HepG2 (cell line): ENCODE data around the gene MYORG. TPM values are rescaled to one million over a fixed set of nuclear protein-coding genes. Genes with fewer than 3 reads are reported as not detected.

Experiments
- CBFB ChIP-seq: sonication (generic); formaldehyde crosslinking; IDR thresholded peaks from 2 replicates; pipeline ENCODE4 v1.4.0; 2020; ENCODE audit warnings: missing genetic modification reagents
- JDP2 ChIP-seq: sonication (generic); formaldehyde crosslinking; IDR thresholded peaks from 2 replicates; pipeline ENCODE4 v1.8.1; 2022; ENCODE audit warnings: missing genetic modification reagents, borderline replicate concordance
- MAFF ChIP-seq: IDR thresholded peaks from 2 replicates; pipeline ENCODE4 v1.6.1; 2011; ENCODE audit warnings: low read depth, low read length, improper control_type of control experiment
- SMC3 ChIP-seq: IDR thresholded peaks from 2 replicates; pipeline ENCODE4 v1.6.1; 2011; ENCODE audit warnings: low read length, improper control_type of control experiment
- SP1 ChIP-seq, 2 experiments: fragments of 450-650 bp in 1 of 2; sonication (generic) in 1 of 2; formaldehyde crosslinking in 1 of 2; IDR thresholded peaks; 2 replicates each; pipeline versions ENCODE4 v1.4.0 to v1.6.1; 2016 to 2020; ENCODE audit warnings: missing genetic modification reagents in 1 of 2
- STAT6 ChIP-seq: sonication (generic); formaldehyde crosslinking; IDR thresholded peaks from 2 replicates; pipeline ENCODE4 v1.4.0; 2020; ENCODE audit warnings: missing genetic modification reagents, mild to moderate bottlenecking, borderline replicate concordance
- THAP11 ChIP-seq: IDR thresholded peaks from 2 replicates; pipeline ENCODE4 v1.6.1; 2016; ENCODE audit warnings: missing biosample characterization, missing genetic modification reagents
- ZNF780A ChIP-seq: sonication (generic); formaldehyde crosslinking; IDR thresholded peaks from 2 replicates; pipeline ENCODE4 v1.8.0; 2022; ENCODE audit warnings: mild to moderate bottlenecking, missing genetic modification reagents, moderate library complexity
- ZNF790 ChIP-seq: sonication (generic); formaldehyde crosslinking; IDR thresholded peaks from 2 replicates; pipeline ENCODE4 v1.8.0; 2022; ENCODE audit warnings: missing genetic modification reagents, mild to moderate bottlenecking, borderline replicate concordance
- ZNF891 ChIP-seq: sonication (generic); formaldehyde crosslinking; IDR thresholded peaks from 2 replicates; pipeline ENCODE4 v1.5.0; 2020; ENCODE audit warnings: mild to moderate bottlenecking, missing genetic modification reagents
- ZSCAN5A ChIP-seq: sonication (generic); formaldehyde crosslinking; IDR thresholded peaks from 2 replicates; pipeline ENCODE4 v1.8.0; 2022; ENCODE audit warnings: mild to moderate bottlenecking, missing genetic modification reagents, borderline replicate concordance
- polyA plus RNA-seq, 8 experiments: library from polyadenylated mRNA; depleted of rRNA in 3 of 8; stranded (reverse) in 7 of 8; unstranded in 1 of 8; fragments of >200 nt; fragmentation: Illumina TruSeq in 4 of 8; extraction: Trizol in 4 of 8; gene quantifications; 2 replicates each; pipeline versions ENCODE4 v1.2.1 to v1.2.3, GENCODE V29; 2011 to 2016; ENCODE audit warnings: low read depth in 4 of 8, missing spikeins in 1 of 8, mixed read lengths in 1 of 8; ENCODE audit not compliant: insufficient read depth in 1 of 8
- total RNA-seq, 5 experiments: library from RNA; depleted of rRNA; stranded (reverse); fragments of >200 nt; fragmentation: Illumina TruSeq; extraction: Trizol; gene quantifications; 2 replicates each; pipeline ENCODE4 v1.2.3, GENCODE V29; 2016; ENCODE audit warnings: low read depth in 1 of 5

Gene MYORG
- total and polyA plus RNA-seq, 2 of the 13 experiments (the other 11 are each of a cell fraction or from before 2014, with no cell fraction given) = 11.1 to 22.4 TPM

GRCh38 chr9:34377404-34377746, 677 bp upstream of the MYORG start (continued):
- no peak for TF ChIP-seq STAT6 (CRISPR knock-in tag)
- TF ChIP-seq ZNF790 (CRISPR knock-in tag) = no peak
- no peak for TF ChIP-seq SMC3
- TF ChIP-seq SP1 (IDR thresholded peaks at IDR 0.05) = no peak
- no peak for TF ChIP-seq SP1 (CRISPR knock-in tag; IDR thresholded peaks at IDR 0.05)
- TF ChIP-seq ZSCAN5A (CRISPR knock-in tag) = no peak
- no peak for TF ChIP-seq JDP2 (CRISPR knock-in tag)
- TF ChIP-seq CBFB (CRISPR knock-in tag) = no peak
- TF ChIP-seq ZNF780A (CRISPR knock-in tag) = no peak
- TF ChIP-seq MAFF = no peak
- no peak for TF ChIP-seq ZNF891 (CRISPR knock-in tag)
- TF ChIP-seq THAP11 (CRISPR knock-in tag) = peak; percentile 4; the same call in 1 of the 2 replicates
